Measurements from ENCODE around the gene TUBGCP2. TPM values are rescaled to one million over a fixed set of nuclear protein-coding genes. Genes with fewer than 3 reads are reported as not detected.

TUBGCP2 gene
- total RNA-seq, 1 donor from 2014 or later = 42.6 TPM

GRCh38 chr10:133258066-133258817 is 50.4 kb downstream of the TUBGCP2 start:
- no peak for ATAC-seq
- no peak for DNase-seq
- intact Hi-C loops (cut with micrococcal nuclease) = no loop called here

GRCh38 chr10:133257489-133258065 is 51.1 kb downstream of the TUBGCP2 start:
- peak; percentile 45 for ATAC-seq
- DNase-seq = peak; percentile 78
- intact Hi-C loops (cut with micrococcal nuclease) = no loop called here

- DNase-seq = no peak
- ATAC-seq = no peak
- intact Hi-C loops (cut with micrococcal nuclease) = no loop called here
Observed at GRCh38 chr10:133255323-133255722, 53.3 kb downstream of the TUBGCP2 start.

GRCh38 chr10:133254421-133255120 is 54.1 kb downstream of the TUBGCP2 start:
- intact Hi-C loops (cut with micrococcal nuclease) = no loop called here
- no peak for ATAC-seq
- DNase-seq = no peak

- ATAC-seq (no peak), DNase-seq (no peak)
- intact Hi-C loops (cut with micrococcal nuclease) = no loop called here
Observed at GRCh38 chr10:133253361-133253955, 55.2 kb downstream of the TUBGCP2 start.

- DNase-seq (no peak), ATAC-seq (no peak)
- intact Hi-C loops (cut with micrococcal nuclease) = no loop called here
Observed at GRCh38 chr10:133252223-133252552, 56.5 kb downstream of the TUBGCP2 start.

GRCh38 chr10:133251388-133252222 is 57.1 kb downstream of the TUBGCP2 start:
- no peak for DNase-seq
- peak; percentile 64 for ATAC-seq
- intact Hi-C loops (cut with micrococcal nuclease) = no loop called here

- intact Hi-C loops (cut with micrococcal nuclease) = no loop called here
- ATAC-seq (no peak), DNase-seq (no peak)
Observed at GRCh38 chr10:133249975-133250754, 58.5 kb downstream of the TUBGCP2 start.

- intact Hi-C loops (cut with micrococcal nuclease) = no loop called here
- no peak for ATAC-seq
- no peak for DNase-seq
Observed at GRCh38 chr10:133249094-133249780, 59.4 kb downstream of the TUBGCP2 start.

GRCh38 chr10:133248334-133248715 is 60.3 kb downstream of the TUBGCP2 start:
- DNase-seq (no peak), ATAC-seq (no peak)
- intact Hi-C loops (cut with micrococcal nuclease) = no loop called here

- DNase-seq = no peak
- intact Hi-C loops (cut with micrococcal nuclease) = no loop called here
- ATAC-seq = no peak
Observed at GRCh38 chr10:133247681-133248333, 60.9 kb downstream of the TUBGCP2 start.

GRCh38 chr10:133246236-133246626 is 62.4 kb downstream of the TUBGCP2 start:
- intact Hi-C loops (cut with micrococcal nuclease) = no loop called here
- ATAC-seq = no peak
- DNase-seq = no peak

- intact Hi-C loops (cut with micrococcal nuclease) = no loop called here
- no peak for DNase-seq
- no peak for ATAC-seq
Observed at GRCh38 chr10:133245439-133246235, 63.0 kb downstream of the TUBGCP2 start.

GRCh38 chr10:133243593-133243992 is 65.1 kb downstream of the TUBGCP2 start:
- DNase-seq = no peak
- no peak for ATAC-seq
- intact Hi-C loops (cut with micrococcal nuclease) = no loop called here

- ATAC-seq = no peak
- no peak for DNase-seq
- intact Hi-C loops (cut with micrococcal nuclease) = no loop called here
Observed at GRCh38 chr10:133242611-133243356, 65.9 kb downstream of the TUBGCP2 start.
